Measurements from ENCODE around the gene KIF6. TPM values are rescaled to one million over a fixed set of nuclear protein-coding genes. Genes with fewer than 3 reads are reported as not detected.

KIF6 gene
- total RNA-seq, 2 experiments from 2014 or later: 0.31 TPM; not detected in 1

DNA sequence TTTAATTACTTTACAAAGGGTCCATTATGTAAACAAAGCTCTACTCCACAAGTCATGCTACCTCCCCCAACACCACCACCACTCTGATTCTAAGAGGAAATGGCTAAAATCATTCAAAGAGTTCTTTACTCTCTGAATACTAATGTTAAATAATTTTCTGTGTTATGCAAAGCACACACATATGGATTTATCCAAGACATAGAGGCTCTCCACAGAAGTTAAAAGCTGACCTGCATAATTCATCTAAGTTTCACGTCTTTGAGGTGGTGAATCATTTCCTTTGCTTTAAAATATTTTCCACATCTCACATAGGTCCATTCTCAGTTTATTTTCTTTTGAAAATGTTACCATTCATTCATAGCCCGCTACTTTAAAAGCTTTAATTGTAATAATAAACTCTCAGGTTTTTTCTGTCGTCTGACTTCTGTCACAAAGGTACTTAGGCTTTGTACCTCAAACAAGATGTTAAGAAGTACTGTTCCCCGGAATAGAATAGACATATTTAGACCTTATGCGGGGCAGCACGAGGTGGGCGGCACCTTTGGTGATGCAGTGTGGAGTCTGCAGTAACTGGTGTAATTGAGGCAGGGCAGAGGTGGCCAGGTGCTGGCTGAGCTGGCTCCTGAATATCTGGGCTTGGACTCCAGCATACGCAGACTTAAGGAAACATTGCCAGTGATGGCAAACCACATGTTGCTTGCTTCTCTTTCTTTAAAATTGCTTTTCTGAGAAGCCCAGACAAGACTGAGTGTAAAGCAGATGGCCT, 55.8 kb downstream of the KIF6 start:
- intact Hi-C loops (cut with micrococcal nuclease): no loop called here
- H3K4me1 Mint-ChIP-seq (ENCODE audit: low read depth): no peaks in the 10 kb centered on the region
- H3K4me3 Mint-ChIP-seq: no peak overlapping the region
- CTCF ChIA-PET: no interaction called here
- H3K36me3 Mint-ChIP-seq: no peaks in the 10 kb centered on the region
- POLR2A ChIA-PET: interaction anchor here (0.6 kb wide), 1 partner anchor 244 kb away, joined by 4 read pairs; no protein-coding TSS in a partner anchor
- H3K27me3 Mint-ChIP-seq: peaks cover 8% of the 10 kb centered on the region
- H3K9me3 Mint-ChIP-seq: peaks cover 4% of the 10 kb centered on the region
- no peak overlapping the region for H3K27ac Mint-ChIP-seq
- no peak for DNase-seq

DNA sequence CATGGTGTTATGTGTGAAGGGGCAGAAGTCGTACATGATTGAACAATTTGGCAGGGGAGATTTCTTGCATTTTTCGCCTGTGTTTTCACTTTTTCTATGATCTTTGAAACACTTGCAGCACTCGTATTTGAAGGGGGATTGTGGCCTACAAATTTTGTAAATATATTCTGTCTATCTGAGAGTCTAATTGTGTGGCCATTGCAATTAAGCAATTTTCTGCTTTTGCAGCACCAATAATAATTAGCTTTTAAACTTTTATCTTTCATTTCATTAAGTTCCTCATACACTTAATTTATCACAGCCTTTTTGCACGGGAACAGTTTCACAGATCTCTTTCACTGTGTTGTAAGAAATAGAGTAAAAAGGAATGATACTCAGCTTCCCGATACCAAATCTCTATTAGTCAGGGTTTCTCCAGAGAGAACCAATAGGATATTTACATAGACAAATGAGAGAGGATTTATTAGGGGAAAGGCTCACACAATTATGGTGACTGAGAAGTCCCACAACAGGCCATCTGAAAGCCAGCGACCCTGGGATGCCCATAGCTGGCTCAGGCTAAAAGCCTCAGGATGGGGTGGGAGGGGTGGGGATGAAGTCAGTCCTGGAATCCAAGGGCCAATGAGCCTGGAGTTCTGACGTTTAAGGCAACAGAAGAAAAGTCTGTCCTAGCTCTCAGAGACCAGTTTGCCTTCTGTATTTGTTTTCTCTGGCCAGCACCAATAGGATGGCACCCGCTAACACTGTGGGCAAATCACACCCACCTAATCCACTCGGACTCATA, 58.3 kb downstream of the KIF6 start:
- POLR2A ChIA-PET: no interaction called here
- H3K27me3 Mint-ChIP-seq: peaks cover 1% of the 10 kb centered on the region
- no peaks in the 10 kb centered on the region for H3K4me1 Mint-ChIP-seq (ENCODE audit: low read depth)
- H3K36me3 Mint-ChIP-seq: no peaks in the 10 kb centered on the region
- H3K4me3 Mint-ChIP-seq: no peak overlapping the region
- intact Hi-C loops (cut with micrococcal nuclease): no loop called here
- no peak for DNase-seq
- CTCF ChIA-PET: no interaction called here
- H3K27ac Mint-ChIP-seq: no peak overlapping the region
- H3K9me3 Mint-ChIP-seq: no peaks in the 10 kb centered on the region

DNA sequence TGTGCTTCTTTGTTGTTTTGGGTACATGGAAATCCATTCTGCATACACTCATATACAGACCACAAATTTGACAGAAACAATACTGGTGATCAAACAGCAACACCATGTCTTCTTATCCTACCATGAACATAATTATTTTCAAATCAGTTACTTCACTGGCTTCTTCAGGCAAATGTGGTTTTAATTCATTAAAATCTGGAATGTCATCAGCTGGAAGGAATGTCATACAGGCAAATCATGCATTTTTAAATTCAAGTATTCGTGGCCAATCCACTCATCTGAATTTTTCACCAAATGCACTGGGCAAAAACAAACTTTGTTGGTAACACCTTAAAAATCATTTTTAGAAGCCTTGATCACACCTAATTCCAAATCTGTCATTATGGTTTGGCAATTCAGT, 59.3 kb downstream of the KIF6 start:
- Mint-ChIP-seq H3K27ac (no peak overlapping the region), H3K27me3 (peaks cover 1% of the 10 kb centered on the region), H3K4me3 (no peak overlapping the region), H3K4me1 (ENCODE audit: low read depth) (no peaks in the 10 kb centered on the region), H3K9me3 (no peaks in the 10 kb centered on the region), H3K36me3 (no peaks in the 10 kb centered on the region)
- intact Hi-C loops (cut with micrococcal nuclease): no loop called here
- ChIA-PET CTCF (no interaction called here), POLR2A (no interaction called here)
- no peak for DNase-seq

DNA sequence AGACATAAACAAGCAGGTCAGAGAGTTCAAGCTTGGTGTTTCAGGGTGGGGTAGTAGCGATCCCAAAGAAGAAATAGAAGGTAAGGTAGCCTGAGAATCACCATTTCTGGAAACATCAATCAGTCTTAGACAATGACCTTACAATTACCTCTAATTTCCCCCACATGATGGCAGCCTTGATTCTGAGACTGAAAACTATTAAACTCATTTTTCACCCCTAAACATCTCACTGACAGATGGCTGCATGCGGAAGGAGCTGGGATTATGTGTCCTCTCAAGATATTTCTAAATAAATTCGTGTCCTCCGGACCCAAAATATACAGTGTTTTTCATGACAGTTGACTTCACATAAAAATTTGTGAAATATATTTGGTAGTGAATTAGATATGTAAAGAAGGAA, 61.0 kb downstream of the KIF6 start:
- H3K27me3 Mint-ChIP-seq: peaks cover 4% of the 10 kb centered on the region
- ChIA-PET CTCF (no interaction called here), POLR2A (no interaction called here)
- H3K27ac Mint-ChIP-seq: no peak overlapping the region
- peaks cover 5% of the 10 kb centered on the region for H3K9me3 Mint-ChIP-seq
- H3K36me3 Mint-ChIP-seq: no peaks in the 10 kb centered on the region
- DNase-seq: no peak
- intact Hi-C loops (cut with micrococcal nuclease): no loop called here
- no peaks in the 10 kb centered on the region for H3K4me1 Mint-ChIP-seq (ENCODE audit: low read depth)
- no peak overlapping the region for H3K4me3 Mint-ChIP-seq

DNA sequence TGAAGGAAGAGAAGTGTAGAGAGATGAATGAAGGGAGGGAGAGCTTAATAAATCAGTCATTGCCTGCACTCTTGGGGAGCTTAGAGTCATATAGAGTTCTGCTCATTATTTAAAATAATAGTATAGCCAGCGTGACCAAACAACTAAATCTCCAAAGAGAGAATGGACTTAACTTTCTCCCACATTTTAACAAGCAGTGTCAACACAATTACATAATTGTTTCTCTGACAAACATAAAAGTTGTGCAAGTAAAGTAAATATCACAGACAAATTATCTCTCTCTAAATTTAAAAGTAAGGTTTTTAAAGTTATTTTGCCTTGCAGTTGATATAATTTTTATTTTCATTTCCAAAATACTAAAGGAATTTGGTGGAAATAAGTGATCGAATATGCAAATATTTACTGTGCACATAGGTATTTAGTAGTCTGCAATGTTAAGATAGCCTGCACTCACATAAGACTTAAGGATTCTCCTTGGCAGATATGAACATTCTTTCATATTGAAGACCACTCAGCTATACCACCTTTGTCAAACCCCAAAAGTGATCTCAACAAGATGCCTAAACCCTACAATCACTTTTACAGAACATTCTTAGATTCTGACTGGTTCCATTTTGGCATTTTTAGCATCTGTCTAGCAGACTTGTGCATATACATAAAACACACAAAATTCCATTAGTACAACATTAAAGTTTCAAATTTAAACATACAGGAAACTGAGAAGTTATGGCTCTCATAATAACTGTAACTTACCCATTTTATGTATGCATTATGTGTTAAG, 67.7 kb downstream of the KIF6 start:
- no peak for DNase-seq
- peaks cover 5% of the 10 kb centered on the region for H3K9me3 Mint-ChIP-seq
- no peaks in the 10 kb centered on the region for H3K36me3 Mint-ChIP-seq
- H3K4me3 Mint-ChIP-seq: no peak overlapping the region
- CTCF ChIA-PET: no interaction called here
- H3K27me3 Mint-ChIP-seq: peaks cover 3% of the 10 kb centered on the region
- intact Hi-C loops (cut with micrococcal nuclease): no loop called here
- POLR2A ChIA-PET: no interaction called here
- H3K4me1 Mint-ChIP-seq (ENCODE audit: low read depth): no peaks in the 10 kb centered on the region
- no peak overlapping the region for H3K27ac Mint-ChIP-seq

DNA sequence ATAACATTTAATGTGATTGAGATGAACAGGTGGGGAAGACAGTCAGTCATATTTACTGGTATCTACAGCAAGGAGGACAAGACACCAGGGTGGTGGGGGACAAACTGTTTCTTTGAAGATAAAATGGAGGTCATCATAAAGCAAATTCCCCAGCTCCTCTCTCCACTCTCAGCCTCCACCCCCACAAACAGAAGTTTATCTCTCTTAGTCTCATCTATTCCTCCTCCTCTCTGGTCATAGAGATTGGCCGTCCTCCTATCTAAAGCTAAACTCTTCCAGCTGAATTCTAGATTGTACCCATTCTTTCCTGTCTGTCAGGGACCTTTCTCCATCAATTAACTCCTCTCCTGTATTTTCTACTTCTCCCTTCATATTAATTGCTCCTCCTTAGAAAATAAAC, 71.1 kb downstream of the KIF6 start:
- no peak overlapping the region for H3K27ac Mint-ChIP-seq
- CTCF ChIA-PET: no interaction called here
- H3K9me3 Mint-ChIP-seq: no peaks in the 10 kb centered on the region
- intact Hi-C loops (cut with micrococcal nuclease): no loop called here
- H3K27me3 Mint-ChIP-seq: peaks cover 3% of the 10 kb centered on the region
- no peak overlapping the region for H3K4me3 Mint-ChIP-seq
- no peak for DNase-seq
- no peaks in the 10 kb centered on the region for H3K4me1 Mint-ChIP-seq (ENCODE audit: low read depth)
- POLR2A ChIA-PET: no interaction called here
- H3K36me3 Mint-ChIP-seq: no peaks in the 10 kb centered on the region

DNA sequence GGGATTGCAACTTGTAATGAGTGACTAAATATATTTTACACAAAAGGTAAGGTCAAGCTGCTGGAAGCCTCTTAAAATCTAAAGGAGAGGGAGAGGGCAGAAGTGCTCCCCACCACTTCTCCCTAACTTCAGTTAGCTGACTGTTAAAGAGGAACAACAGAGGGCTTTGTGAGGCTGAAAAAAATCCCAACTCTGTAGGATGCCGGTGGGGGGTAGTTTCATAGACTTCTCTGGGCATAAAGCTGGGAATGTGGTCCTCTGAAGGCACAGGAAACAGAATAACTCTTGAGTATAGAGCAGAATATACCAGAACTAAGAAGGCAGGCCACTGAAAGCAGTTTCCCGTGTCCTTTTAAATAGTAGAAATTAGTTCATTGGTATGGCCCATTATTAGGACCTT, 71.6 kb downstream of the KIF6 start:
- Mint-ChIP-seq H3K27ac (no peak overlapping the region), H3K9me3 (no peaks in the 10 kb centered on the region), H3K27me3 (peaks cover 3% of the 10 kb centered on the region), H3K4me1 (ENCODE audit: low read depth) (no peaks in the 10 kb centered on the region), H3K36me3 (no peaks in the 10 kb centered on the region), H3K4me3 (no peak overlapping the region)
- ChIA-PET CTCF (no interaction called here), POLR2A (no interaction called here)
- DNase-seq: no peak
- intact Hi-C loops (cut with micrococcal nuclease): no loop called here

DNA sequence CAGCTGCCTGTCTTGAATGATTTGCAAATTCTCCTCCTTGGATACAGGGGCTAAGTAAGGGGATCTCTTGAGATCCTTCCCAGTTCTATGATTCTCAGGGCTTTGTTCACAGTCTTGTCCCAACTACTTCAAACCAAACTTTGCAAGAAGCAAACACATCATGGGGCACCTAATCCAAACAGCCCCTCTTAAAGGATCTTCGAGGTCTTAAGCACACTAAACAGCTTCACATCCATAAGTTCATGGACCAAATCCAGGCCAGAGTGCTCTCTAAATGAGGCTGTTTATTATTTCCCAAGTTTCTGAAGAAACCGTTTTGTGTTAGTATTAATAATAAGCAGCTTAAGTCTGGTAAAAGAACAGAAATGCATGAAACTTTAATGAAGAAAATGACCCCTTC, 75.2 kb downstream of the KIF6 start:
- Mint-ChIP-seq H3K4me1 (ENCODE audit: low read depth) (no peaks in the 10 kb centered on the region), H3K4me3 (no peak overlapping the region), H3K9me3 (no peaks in the 10 kb centered on the region), H3K27me3 (peaks cover 3% of the 10 kb centered on the region), H3K27ac (no peak overlapping the region), H3K36me3 (no peaks in the 10 kb centered on the region)
- ChIA-PET POLR2A (no interaction called here), CTCF (no interaction called here)
- DNase-seq: no peak
- intact Hi-C loops (cut with micrococcal nuclease): no loop called here

DNA sequence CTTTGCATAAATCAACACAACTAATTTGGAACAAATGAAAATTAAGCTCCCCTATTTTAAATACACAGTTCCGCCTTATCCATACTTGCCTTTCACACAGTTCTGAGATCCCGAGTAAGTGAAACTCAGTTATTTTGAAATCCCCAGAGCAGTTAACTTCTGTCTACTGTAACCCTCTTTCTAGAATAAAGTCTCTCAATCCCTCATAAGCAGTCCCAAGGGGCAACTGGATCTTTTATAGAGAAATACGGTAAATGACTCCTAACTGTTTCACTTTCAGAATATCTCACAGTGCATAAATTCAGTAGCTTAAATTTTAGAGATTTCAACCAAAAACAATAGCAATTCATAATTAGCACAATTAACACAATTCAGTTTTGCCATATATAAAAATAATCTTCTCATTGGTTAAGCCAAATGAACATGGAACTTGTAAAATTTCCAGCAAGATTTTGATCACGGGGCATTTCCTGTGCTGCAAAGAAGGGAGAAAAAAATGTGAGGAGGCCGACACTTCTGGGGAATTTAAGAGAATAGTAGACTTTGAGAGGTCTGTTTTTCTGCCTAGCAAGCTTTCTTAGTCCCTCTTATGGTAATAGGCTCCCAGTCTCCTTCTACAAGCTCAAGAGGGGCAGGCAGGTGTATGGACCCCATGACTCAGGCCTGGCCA, 78.3 kb downstream of the KIF6 start:
- H3K4me1 Mint-ChIP-seq (ENCODE audit: low read depth): no peaks in the 10 kb centered on the region
- peaks cover 3% of the 10 kb centered on the region for H3K27me3 Mint-ChIP-seq
- intact Hi-C loops (cut with micrococcal nuclease): no loop called here
- H3K4me3 Mint-ChIP-seq: no peak overlapping the region
- CTCF ChIA-PET: no interaction called here
- no peak for DNase-seq
- H3K27ac Mint-ChIP-seq: no peak overlapping the region
- POLR2A ChIA-PET: no interaction called here
- H3K36me3 Mint-ChIP-seq: no peaks in the 10 kb centered on the region
- H3K9me3 Mint-ChIP-seq: no peaks in the 10 kb centered on the region

DNA sequence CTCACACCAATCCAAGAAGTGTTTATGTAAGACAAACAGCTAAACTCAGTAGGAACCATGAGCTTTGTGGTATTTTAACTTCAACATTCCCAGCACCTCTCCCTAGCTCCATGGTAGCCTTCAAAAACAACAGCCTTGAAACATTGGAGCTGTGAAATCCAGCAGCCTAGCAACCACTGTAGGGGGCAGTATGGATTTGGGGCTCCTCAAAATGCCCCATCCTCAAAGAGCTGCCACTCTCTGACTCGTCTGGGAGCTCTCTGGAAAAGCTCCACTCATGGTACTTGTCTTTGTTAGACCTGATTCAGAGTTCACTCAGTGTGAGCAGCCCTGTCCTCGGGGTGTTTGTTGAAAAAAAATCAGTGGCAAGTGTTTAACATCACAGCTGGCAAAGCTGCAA, 82.9 kb downstream of the KIF6 start:
- H3K27ac Mint-ChIP-seq: no peak overlapping the region
- H3K36me3 Mint-ChIP-seq: no peaks in the 10 kb centered on the region
- H3K4me1 Mint-ChIP-seq (ENCODE audit: low read depth): no peaks in the 10 kb centered on the region
- no peaks in the 10 kb centered on the region for H3K9me3 Mint-ChIP-seq
- H3K4me3 Mint-ChIP-seq: no peak overlapping the region
- no peak for DNase-seq
- intact Hi-C loops (cut with micrococcal nuclease): no loop called here
- H3K27me3 Mint-ChIP-seq: peaks cover 6% of the 10 kb centered on the region
- ChIA-PET CTCF (no interaction called here), POLR2A (no interaction called here)

DNA sequence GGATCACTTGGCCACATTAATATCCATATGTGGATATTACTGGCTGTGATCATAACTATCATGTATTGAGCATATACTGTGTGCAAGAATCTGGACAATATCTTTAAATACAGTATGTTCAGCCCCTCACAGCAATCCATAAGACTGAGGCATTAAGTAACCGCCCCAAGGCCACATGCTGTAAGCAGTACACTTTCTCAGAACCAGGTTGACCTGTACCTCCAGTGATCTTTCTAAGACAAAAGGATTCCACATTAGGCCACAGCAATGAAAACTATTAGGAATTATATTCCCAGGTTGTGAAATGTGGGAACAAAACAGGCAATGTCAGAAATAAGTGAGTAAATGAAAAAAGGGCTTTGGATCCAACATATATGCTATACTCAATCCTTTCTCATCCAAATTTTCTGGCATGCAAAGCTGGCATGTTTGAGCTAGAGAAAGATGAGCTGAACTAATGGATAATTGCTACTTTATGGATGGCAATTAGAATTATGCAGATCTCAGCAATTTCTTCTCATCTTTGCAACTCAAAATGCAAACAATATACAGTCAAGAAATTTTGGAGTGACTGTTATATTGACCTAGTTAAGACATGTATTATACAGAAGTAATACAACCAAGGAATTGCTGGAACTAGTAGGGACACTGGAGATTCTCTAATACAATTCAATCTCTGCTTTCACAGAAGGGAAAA, 86.9 kb downstream of the KIF6 start:
- H3K27me3 Mint-ChIP-seq: peaks cover 9% of the 10 kb centered on the region
- CTCF ChIA-PET: no interaction called here
- POLR2A ChIA-PET: interaction anchor here (0.5 kb wide), 1 partner anchor 9 kb away, joined by 3 read pairs; no protein-coding TSS in a partner anchor
- intact Hi-C loops (cut with micrococcal nuclease): no loop called here
- no peaks in the 10 kb centered on the region for H3K36me3 Mint-ChIP-seq
- H3K9me3 Mint-ChIP-seq: no peaks in the 10 kb centered on the region
- H3K4me3 Mint-ChIP-seq: no peak overlapping the region
- no peak overlapping the region for H3K27ac Mint-ChIP-seq
- H3K4me1 Mint-ChIP-seq (ENCODE audit: low read depth): no peaks in the 10 kb centered on the region
- DNase-seq: no peak
